Left lung (tissue), 10 donors: ENCODE data around the gene MMP25. TPM values are rescaled to one million over a fixed set of nuclear protein-coding genes. Genes with fewer than 3 reads are reported as not detected.

Experiments used
- ATAC-seq: fragments of 200-7000 bp; cut with Tn5 transposase; one replicate; pipeline ENCODE4 v1.9.1; 2020; ENCODE audit warnings: moderate library complexity
- DNase-seq, 4 donors: peaks; one replicate each; pipeline ENCODE4 v3.0.0-alpha.2; 2013 to 2020
- H3K27ac ChIP-seq, 2 donors: fragments of 200-600 bp; sonication (generic) in 1 of 2; one replicate each; pipeline versions ENCODE4 v1.5.0 to v1.8.0; 2020 to 2021
- H3K27me3 ChIP-seq, 2 donors: fragments of 200-600 bp; sonication (generic) in 1 of 2; one replicate each; pipeline versions ENCODE4 v1.5.0 to v1.8.0; 2020 to 2021
- H3K36me3 ChIP-seq, 2 donors: fragments of 200-600 bp; sonication (generic) in 1 of 2; one replicate each; pipeline versions ENCODE4 v1.5.0 to v1.8.0; 2020 to 2021
- H3K4me1 ChIP-seq, 2 donors: fragments of 200-600 bp; one replicate each; pipeline ENCODE4 v1.8.0; 2021
- H3K4me3 ChIP-seq, 2 donors: fragments of 200-600 bp; sonication (generic) in 1 of 2; one replicate each; pipeline versions ENCODE4 v1.5.0 to v1.8.0; 2020 to 2021; ENCODE audit warnings: mild to moderate bottlenecking in 1 of 2
- H3K9me3 ChIP-seq, 2 donors: fragments of 200-600 bp; sonication (generic) in 1 of 2; one replicate each; pipeline versions ENCODE4 v1.5.0 to v1.8.0; 2020 to 2021
- CTCF ChIP-seq, 2 donors: fragments of 200-600 bp; sonication (generic) in 1 of 2; IDR thresholded peaks; one replicate each; pipeline versions ENCODE4 v1.5.0 to v1.8.0; 2021; ENCODE audit warnings: antibody characterized with exemption in 2 of 2
- intact Hi-C, 2 donors: fragments of 100-400 bp; cut with DNase I; formaldehyde crosslinking; loops; one replicate each; pipeline versions ENCODE4 v1.11.2 to v1.14.2; 2022
- polyA plus RNA-seq, 6 donors: library from polyadenylated mRNA; unstranded; fragments of 120-200 nt; gene quantifications; one replicate each; pipeline ENCODE4 v1.2.1, GENCODE V29; 2013; ENCODE audit not compliant: insufficient read length in 6 of 6
- total RNA-seq, 2 donors: library from RNA; stranded (reverse); fragmentation: NEBNext Ultra II Directional; extraction: Animal tissue kit (Norgen Biotek cat#: 25700); gene quantifications; one replicate each; pipeline ENCODE4 v1.2.1, GENCODE V29; 2021
- donor health status: DM: no; HTN: yes; CAD: no.
- donor health status: DM: no; HTN: no; CAD: no.

The MMP25 gene
- total and polyA plus RNA-seq, 8 donors, result 1.8 to 91.9 (median 2.4) TPM

- intact Hi-C loops, result no loop called here
- Histone ChIP-seq H3K27ac (no peak overlapping the region), H3K4me3 (peak overlapping the region; percentile 34 to 40), H3K36me3 (no peaks in the 10 kb centered on the region), H3K4me1 (peaks cover 0 to 19% of the 10 kb centered on the region in 2 donors), H3K9me3 (no peaks in the 10 kb centered on the region), H3K27me3 (peaks cover 49 to 100% of the 10 kb centered on the region in 2 donors)
- peak; percentile 59 for ATAC-seq
- peak in 1 of 4 donors; percentile 90 for DNase-seq
- TF ChIP-seq CTCF (IDR thresholded peaks at IDR 0.05), result no peak
These were observed 10.2 kb upstream of the MMP25 start for GRCh38 chr16:3035972-3036725.

DNA sequence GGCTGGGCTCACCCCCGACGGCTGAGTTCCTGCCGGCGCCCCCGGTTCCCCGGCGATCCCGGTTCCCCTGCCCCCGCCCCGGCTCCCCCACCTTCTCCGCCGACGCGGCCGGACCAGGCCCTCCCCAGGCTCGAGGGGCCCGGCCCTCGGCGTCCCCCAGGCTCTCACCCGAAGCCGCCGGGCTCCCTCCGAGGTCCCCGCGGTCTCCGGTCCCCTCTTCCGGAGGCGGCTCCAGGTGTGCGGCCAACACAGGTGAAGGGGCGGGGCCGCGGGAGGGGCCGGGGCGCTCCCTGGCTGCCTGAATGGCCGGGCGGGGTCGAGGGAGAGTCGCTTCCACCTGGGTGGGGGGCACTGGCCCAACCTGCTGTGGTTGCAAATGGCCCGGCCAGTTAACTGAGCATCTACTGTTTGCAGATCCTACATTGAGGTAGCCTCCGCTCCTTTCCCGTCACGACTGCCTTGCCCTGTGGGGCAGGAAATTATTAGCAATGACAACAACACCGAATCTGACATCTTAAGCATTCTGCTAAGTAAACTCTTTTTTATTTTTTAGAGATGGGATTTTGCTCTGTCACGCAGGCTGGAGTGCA, 9.5 kb upstream of the MMP25 start, which contains the start of gene BICDL2:
Gene BICDL2, minus strand, starts transcription at position 219 of the 590 bp plus-strand sequence. CDS start 1,448 bp downstream, outside the sequence.
- peaks cover 45 to 98% of the 10 kb centered on the region in 2 donors for H3K27me3 ChIP-seq
- no peak for TF ChIP-seq CTCF (IDR thresholded peaks at IDR 0.05)
- DNase-seq, result peak in 2 of 4 donors; percentile 36 to 88
- ATAC-seq, result peak; percentile 83
- no peak within 1 kb of the TSS for H3K27ac ChIP-seq
- H3K4me1 ChIP-seq, result peaks cover 0 to 19% of the 10 kb centered on the region in 2 donors
- peak within 1 kb of the TSS; percentile 34 to 40 for H3K4me3 ChIP-seq
- intact Hi-C loops, result no loop called here
- no peaks in the 10 kb centered on the region for H3K9me3 ChIP-seq
- no peaks in the 10 kb centered on the region for H3K36me3 ChIP-seq

- no peak for TF ChIP-seq CTCF (IDR thresholded peaks at IDR 0.05)
- peak; percentile 27 for ATAC-seq
- H3K27me3 ChIP-seq, result peaks cover 36 to 98% of the 10 kb centered on the region in 2 donors
- intact Hi-C loops, result no loop called here
- H3K4me1 ChIP-seq, result peaks cover 0 to 19% of the 10 kb centered on the region in 2 donors
- H3K9me3 ChIP-seq, result no peaks in the 10 kb centered on the region
- H3K27ac ChIP-seq, result no peak overlapping the region
- DNase-seq, result no peak
- H3K36me3 ChIP-seq, result no peaks in the 10 kb centered on the region
- no peak overlapping the region for H3K4me3 ChIP-seq
These were observed 8.1 kb upstream of the MMP25 start for GRCh38 chr16:3038256-3038655.

- Histone ChIP-seq H3K4me3 (no peak overlapping the region), H3K27ac (no peak overlapping the region), H3K36me3 (no peaks in the 10 kb centered on the region), H3K27me3 (peaks cover 39 to 98% of the 10 kb centered on the region in 2 donors), H3K4me1 (peaks cover 0 to 19% of the 10 kb centered on the region in 2 donors), H3K9me3 (no peaks in the 10 kb centered on the region)
- DNase-seq, result no peak
- no peak for TF ChIP-seq CTCF (IDR thresholded peaks at IDR 0.05)
- intact Hi-C loops, result no loop called here
- ATAC-seq, result no peak
These were observed 7.5 kb upstream of the MMP25 start for GRCh38 chr16:3038896-3039295.

DNA sequence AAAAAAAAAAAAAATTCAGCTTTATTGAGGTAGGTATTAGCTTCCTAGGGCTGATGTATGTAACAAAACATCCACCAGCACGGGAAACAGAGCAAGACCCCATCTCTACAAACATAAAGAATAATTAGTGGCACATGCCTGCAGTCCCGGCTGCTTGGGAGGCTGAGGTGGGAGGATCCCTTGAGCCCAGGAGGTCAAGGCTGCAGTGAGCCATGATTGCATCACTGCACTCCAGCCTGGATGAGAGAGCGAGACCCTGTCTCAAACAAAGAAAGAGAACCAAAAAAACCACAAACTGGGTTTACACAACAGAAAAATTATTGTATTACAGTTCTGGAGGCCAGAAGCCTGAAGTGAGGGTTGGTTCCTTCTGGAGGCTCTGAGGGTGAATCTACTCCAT, 4.0 kb upstream of the MMP25 start:
- H3K4me3 ChIP-seq, result no peak overlapping the region
- H3K36me3 ChIP-seq, result no peaks in the 10 kb centered on the region
- ATAC-seq (no peak), DNase-seq (no peak)
- no peak for TF ChIP-seq CTCF (IDR thresholded peaks at IDR 0.05)
- peaks cover 54 to 98% of the 10 kb centered on the region in 2 donors for H3K27me3 ChIP-seq
- peaks cover 15 to 23% of the 10 kb centered on the region in 2 donors for H3K4me1 ChIP-seq
- H3K27ac ChIP-seq, result no peak overlapping the region
- H3K9me3 ChIP-seq, result no peaks in the 10 kb centered on the region
- intact Hi-C loops, result no loop called here
